Stimulated activated CD4-positive, alpha-beta T cell treated with anti-CD3 and anti-CD28 coated beads, Interleukin-12 subunit alpha, Interleukin-12 subunit beta, amount 100 ng/mL, for 24 hours (primary cell): ENCODE measurements around the gene SACM1L.
A peak's percentile ranks its signal among the peaks of the same experiment; 100 is the strongest.

ENCODE experiments used
- DNase-seq, 2 experiments: peaks; one replicate each; pipeline ENCODE4 v3.0.0-alpha.2; 2020; ENCODE audit warnings: low read depth in 2 of 2

Gene SACM1L

GRCh38 chr3:45688882-45689786 lies at the start of gene SACM1L:
Gene SACM1L, plus strand, starts transcription at chr3:45689396. Its CDS starts 70 bp downstream, at chr3:45689466.
- DNase-seq: peak; percentile 93 to 95

- DNase-seq: no peak
Measured at GRCh38 chr3:45640091-45640507, 49.1 kb upstream of the SACM1L start.

GRCh38 chr3:45640724-45641361 lies 48.4 kb upstream of the SACM1L start:
- DNase-seq: no peak

GRCh38 chr3:45641756-45642155 lies 47.4 kb upstream of the SACM1L start:
- DNase-seq: no peak

- DNase-seq: no peak
Measured at GRCh38 chr3:45642731-45643152, 46.5 kb upstream of the SACM1L start.

GRCh38 chr3:45644063-45644790 lies 45.0 kb upstream of the SACM1L start:
- DNase-seq: no peak

- DNase-seq: no peak
Measured at GRCh38 chr3:45644791-45645201, 44.4 kb upstream of the SACM1L start.

GRCh38 chr3:45646051-45646585 lies 43.1 kb upstream of the SACM1L start:
- no peak for DNase-seq

GRCh38 chr3:45647148-45647619 lies 42.0 kb upstream of the SACM1L start:
- no peak for DNase-seq

GRCh38 chr3:45653205-45653604 lies 36.0 kb upstream of the SACM1L start:
- DNase-seq: no peak

- DNase-seq: no peak
Measured at GRCh38 chr3:45654397-45654944, 34.7 kb upstream of the SACM1L start.

GRCh38 chr3:45655906-45656305 lies 33.3 kb upstream of the SACM1L start:
- DNase-seq: no peak

GRCh38 chr3:45656575-45657363 lies 32.4 kb upstream of the SACM1L start:
- peak; percentile 65 to 86 for DNase-seq

GRCh38 chr3:45657853-45658252 lies 31.3 kb upstream of the SACM1L start:
- DNase-seq: no peak

GRCh38 chr3:45659661-45660566 lies 29.3 kb upstream of the SACM1L start:
- DNase-seq: peak in 1 of 2 experiments; percentile 42

- DNase-seq: no peak
Measured at GRCh38 chr3:45660567-45660901, 28.7 kb upstream of the SACM1L start.

GRCh38 chr3:45664578-45664977 lies 24.6 kb upstream of the SACM1L start:
- DNase-seq: peak; percentile 47 to 52

- peak in 1 of 2 experiments; percentile 32 for DNase-seq
Measured at GRCh38 chr3:45665101-45665572, 24.1 kb upstream of the SACM1L start.

GRCh38 chr3:45666757-45667431 lies 22.3 kb upstream of the SACM1L start:
- DNase-seq: no peak
